Measurements from ENCODE around the gene AKIRIN2. TPM values are rescaled to one million over a fixed set of nuclear protein-coding genes. Genes with fewer than 3 reads are reported as not detected.
"Not testable (repeated sequence)": the region's sequence is repeated elsewhere in the genome, so short reads cannot be mapped to it uniquely, and the experiment has no call there.

The AKIRIN2 gene
- total RNA-seq, 6 experiments from 2014 or later = 10.6 to 25.3 (median 18.6) TPM

DNA sequence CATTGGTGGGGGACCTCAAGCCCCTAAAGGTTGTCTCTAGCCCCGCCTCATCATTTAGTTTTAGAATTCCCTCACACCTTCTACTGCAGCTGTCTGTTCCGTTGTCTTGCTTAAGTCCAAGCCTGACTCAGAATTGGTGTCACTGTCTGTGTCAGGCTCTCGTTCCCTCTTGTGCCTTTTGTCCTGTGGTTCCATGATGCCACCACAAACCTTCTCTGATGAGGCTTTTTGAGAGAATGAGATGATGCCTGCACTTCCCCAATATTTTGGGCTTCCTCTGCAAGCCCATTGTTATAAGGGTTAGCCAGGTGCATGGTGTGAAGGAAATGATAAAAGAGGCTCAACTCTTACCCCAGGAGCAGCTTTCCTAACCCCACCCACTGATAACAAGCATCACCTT, 8.1 kb upstream of the AKIRIN2 start:
- ATAC-seq (no peak), DNase-seq (no peak)
- no peaks in the 10 kb centered on the region for H3K9me3 ChIP-seq
- intact Hi-C loops (cut with DNase I) = no loop called here
- 73% methylated on average over 3 of the region's 3 CpGs for WGBS (ENCODE audit: insufficient coverage, low coverage, low lambda C conversion rate, missing lambda C conversion rate)
- H3K36me3 ChIP-seq = no peaks in the 10 kb centered on the region
- H3K4me1 ChIP-seq = no peaks in the 10 kb centered on the region
- no peak overlapping the region for H3K27ac ChIP-seq
- H3K4me3 ChIP-seq = no peak overlapping the region
- TF ChIP-seq, protein P1, sequence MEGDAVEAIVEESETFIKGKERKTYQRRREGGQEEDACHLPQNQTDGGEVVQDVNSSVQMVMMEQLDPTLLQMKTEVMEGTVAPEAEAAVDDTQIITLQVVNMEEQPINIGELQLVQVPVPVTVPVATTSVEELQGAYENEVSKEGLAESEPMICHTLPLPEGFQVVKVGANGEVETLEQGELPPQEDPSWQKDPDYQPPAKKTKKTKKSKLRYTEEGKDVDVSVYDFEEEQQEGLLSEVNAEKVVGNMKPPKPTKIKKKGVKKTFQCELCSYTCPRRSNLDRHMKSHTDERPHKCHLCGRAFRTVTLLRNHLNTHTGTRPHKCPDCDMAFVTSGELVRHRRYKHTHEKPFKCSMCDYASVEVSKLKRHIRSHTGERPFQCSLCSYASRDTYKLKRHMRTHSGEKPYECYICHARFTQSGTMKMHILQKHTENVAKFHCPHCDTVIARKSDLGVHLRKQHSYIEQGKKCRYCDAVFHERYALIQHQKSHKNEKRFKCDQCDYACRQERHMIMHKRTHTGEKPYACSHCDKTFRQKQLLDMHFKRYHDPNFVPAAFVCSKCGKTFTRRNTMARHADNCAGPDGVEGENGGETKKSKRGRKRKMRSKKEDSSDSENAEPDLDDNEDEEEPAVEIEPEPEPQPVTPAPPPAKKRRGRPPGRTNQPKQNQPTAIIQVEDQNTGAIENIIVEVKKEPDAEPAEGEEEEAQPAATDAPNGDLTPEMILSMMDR (IDR thresholded peaks at IDR 0.05) = no peak
- TF ChIP-seq POLR2A (IDR thresholded peaks at IDR 0.05) = no peak
- H3K27me3 ChIP-seq = no peaks in the 10 kb centered on the region

DNA sequence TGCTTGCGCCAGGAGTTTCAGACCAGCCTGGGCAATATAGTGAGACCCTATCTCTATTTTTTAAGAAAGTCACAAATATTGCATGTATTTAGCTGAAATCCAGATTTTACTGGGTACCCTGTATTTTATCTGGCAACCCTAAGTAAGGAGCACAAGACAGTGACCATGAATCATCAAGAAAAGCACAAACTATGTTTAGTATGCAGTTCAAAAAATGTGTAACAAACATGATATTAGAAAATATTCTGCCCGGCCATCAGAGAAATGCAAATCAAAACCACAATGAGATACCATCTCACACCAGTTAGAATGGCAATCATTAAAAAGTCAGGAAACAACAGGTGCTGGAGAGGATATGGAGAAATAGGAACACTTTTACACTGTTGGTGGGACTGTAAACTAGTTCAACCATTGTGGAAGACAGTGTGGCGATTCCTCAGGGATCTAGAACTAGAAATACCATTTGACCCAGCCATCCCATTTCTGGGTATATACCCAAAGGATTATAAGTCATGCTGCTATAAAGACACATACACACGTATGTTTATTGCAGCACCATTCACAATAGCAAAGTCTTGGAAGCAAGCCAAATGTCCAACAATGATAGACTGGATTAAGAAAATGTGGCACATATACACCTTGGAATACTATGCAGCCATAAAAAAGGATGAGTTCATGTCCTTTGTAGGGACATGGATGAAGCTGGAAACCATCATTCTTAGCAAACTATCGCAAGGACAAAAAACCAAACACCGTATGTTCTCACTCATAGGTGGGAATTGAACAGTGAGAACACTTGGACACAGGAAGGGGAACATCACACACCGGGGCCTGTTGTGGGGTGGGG, 6.8 kb upstream of the AKIRIN2 start:
- H3K27me3 ChIP-seq; DNase-seq; H3K4me1 ChIP-seq; H3K4me3 ChIP-seq; H3K36me3 ChIP-seq; intact Hi-C loops (cut with DNase I); H3K9me3 ChIP-seq; H3K27ac ChIP-seq; ATAC-seq: not testable (repeated sequence)
- 63% methylated on average over 4 of the region's 7 CpGs for WGBS (ENCODE audit: insufficient coverage, low coverage, low lambda C conversion rate, missing lambda C conversion rate)

DNA sequence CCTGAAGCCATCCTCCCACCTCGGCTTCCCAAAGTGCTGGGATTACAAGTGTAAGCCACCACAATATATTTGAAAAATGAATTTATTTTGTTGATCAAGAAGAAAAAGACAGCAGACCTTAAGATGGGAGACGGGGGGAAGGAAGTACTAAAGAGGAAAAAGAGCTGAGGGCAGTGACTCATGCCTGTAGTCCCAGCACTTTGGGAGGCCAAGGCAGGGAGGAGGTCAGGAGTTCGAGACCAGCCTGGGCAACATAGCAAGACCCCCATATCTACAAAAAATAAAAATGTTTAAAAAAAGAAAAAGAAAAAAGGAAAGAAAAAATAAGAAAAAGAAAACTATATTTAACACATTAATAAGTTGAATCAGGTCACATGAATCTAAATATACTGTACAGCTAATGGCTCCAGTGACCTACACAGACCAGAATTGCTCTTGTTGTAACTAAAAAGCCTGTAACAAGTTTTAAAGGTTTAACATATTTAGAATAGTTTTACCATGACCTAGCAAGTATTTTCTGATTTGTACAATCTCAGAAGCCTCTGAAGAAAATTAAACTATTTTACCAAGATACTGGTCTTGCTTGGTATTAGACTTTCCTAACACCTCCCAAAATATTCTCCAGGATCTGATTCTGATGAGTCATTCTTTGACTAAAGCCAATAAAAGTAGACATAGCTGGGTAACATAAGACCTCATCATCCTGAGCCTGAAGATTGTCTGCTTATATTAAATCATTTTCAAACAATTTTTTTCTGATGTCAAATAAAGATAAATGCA, 4.3 kb upstream of the AKIRIN2 start:
- no peaks in the 10 kb centered on the region for H3K9me3 ChIP-seq
- no peaks in the 10 kb centered on the region for H3K4me1 ChIP-seq
- intact Hi-C loops (cut with DNase I) = no loop called here
- 84% methylated on average over 3 of the region's 3 CpGs for WGBS (ENCODE audit: insufficient coverage, low coverage, low lambda C conversion rate, missing lambda C conversion rate)
- no peak overlapping the region for H3K4me3 ChIP-seq
- TF ChIP-seq POLR2A (IDR thresholded peaks at IDR 0.05) = no peak
- TF ChIP-seq, protein P1 (IDR thresholded peaks at IDR 0.05) = no peak
- H3K27me3 ChIP-seq = no peaks in the 10 kb centered on the region
- ATAC-seq (no peak), DNase-seq (no peak)
- no peak overlapping the region for H3K27ac ChIP-seq
- H3K36me3 ChIP-seq = no peaks in the 10 kb centered on the region

DNA sequence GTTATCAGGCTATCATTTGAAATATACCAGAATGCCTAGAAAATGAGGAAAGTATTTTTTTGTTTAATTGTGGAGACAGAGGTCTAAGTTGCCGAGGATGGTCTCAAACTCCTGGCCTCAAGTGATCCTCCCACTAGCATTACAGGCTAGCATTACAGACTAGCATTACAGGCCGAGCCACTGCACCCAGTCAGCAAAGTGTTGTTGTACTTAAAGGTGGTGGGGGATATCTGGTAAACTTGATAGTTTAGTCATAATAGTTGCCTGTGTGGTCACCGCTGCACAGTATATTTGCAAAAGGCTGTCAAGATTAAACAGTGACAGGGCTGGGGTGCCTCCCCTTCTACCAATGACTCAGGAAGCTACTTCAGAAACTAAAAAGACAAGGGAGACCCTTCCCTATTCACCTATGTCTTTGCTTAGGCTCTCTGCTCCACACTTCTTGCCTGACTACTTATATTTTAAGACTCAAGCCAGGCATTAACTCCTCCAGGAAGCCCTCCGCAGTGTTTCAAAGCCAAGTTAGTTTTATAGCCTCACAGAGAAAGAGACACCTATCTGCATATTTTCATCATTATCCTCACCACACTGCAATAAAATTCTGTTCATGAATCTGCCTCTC, 3.1 kb upstream of the AKIRIN2 start:
- no peak overlapping the region for H3K4me3 ChIP-seq
- no peaks in the 10 kb centered on the region for H3K9me3 ChIP-seq
- TF ChIP-seq, protein P1 (IDR thresholded peaks at IDR 0.05) = no peak
- TF ChIP-seq POLR2A (IDR thresholded peaks at IDR 0.05) = no peak
- no peaks in the 10 kb centered on the region for H3K27me3 ChIP-seq
- ATAC-seq (no peak), DNase-seq (no peak)
- intact Hi-C loops (cut with DNase I) = no loop called here
- no peaks in the 10 kb centered on the region for H3K36me3 ChIP-seq
- 78% methylated on average over 2 of the region's 4 CpGs for WGBS (ENCODE audit: insufficient coverage, low coverage, low lambda C conversion rate, missing lambda C conversion rate)
- no peaks in the 10 kb centered on the region for H3K4me1 ChIP-seq
- no peak overlapping the region for H3K27ac ChIP-seq

DNA sequence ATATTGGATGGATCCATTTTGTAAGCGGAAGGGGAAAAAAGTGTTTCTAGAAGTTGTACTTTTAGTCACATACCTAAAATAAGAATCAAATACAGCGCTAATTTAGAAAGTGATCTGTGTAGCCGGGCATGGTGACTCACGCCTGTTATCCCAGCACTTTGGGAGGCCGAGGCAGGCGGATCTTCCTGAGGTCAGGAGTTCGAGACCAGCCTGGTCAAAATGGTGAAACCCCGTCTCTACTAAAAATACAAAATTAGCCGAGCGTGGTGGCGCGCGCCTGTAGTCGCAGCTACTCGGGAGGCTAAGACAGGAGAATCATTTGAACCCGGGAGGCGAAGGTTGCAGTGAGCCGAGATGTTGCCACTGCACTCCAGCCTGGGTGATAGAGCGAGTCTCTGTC, 1.0 kb upstream of the AKIRIN2 start:
- peaks cover 0 to 11% (median 0%) of the 10 kb centered on the region in 4 donors for H3K4me1 ChIP-seq
- H3K36me3 ChIP-seq; H3K27me3 ChIP-seq; DNase-seq; ATAC-seq; H3K9me3 ChIP-seq; intact Hi-C loops (cut with DNase I): not testable (repeated sequence)
- 64% methylated on average over 15 of the region's 19 CpGs for WGBS (ENCODE audit: insufficient coverage, low coverage, low lambda C conversion rate, missing lambda C conversion rate)
- peak overlapping the region; percentile 99 to 100 (median 100) for H3K27ac ChIP-seq
- peak overlapping the region; percentile 32 to 90 (median 87) for H3K4me3 ChIP-seq
